Gastroesophageal sphincter (tissue), 3 donors: ENCODE data around the gene TARM1.

Source experiments
- EP300 ChIP-seq: sonication (generic); formaldehyde crosslinking; IDR thresholded peaks from one replicate; pipeline ENCODE4 v1.6.1; 2017; ENCODE audit warnings: antibody characterized with exemption, mild to moderate bottlenecking
- POLR2A ChIP-seq, 2 donors: fragments of 450-650 bp; IDR thresholded peaks; one replicate each; pipeline ENCODE4 v1.6.1; 2017; ENCODE audit warnings: antibody characterized with exemption in 2 of 2, mild to moderate bottlenecking in 2 of 2, moderate library complexity in 1 of 2
- POLR2AphosphoS5 ChIP-seq: sonication (generic); formaldehyde crosslinking; IDR thresholded peaks from one replicate; pipeline ENCODE4 v1.6.1; 2017; ENCODE audit warnings: antibody characterized with exemption
- TF ChIP-seq, protein P1 (sequence below), 4 experiments: fragments of 200-600 bp in 2 of 4; fragments of 450-650 bp in 2 of 4; sonication (generic) in 1 of 4; IDR thresholded peaks; one replicate each; pipeline ENCODE4 v1.5.1; 2017 to 2019; ENCODE audit warnings: antibody characterized with exemption in 4 of 4, mild to moderate bottlenecking in 2 of 4, moderate library complexity in 2 of 4

DNA sequence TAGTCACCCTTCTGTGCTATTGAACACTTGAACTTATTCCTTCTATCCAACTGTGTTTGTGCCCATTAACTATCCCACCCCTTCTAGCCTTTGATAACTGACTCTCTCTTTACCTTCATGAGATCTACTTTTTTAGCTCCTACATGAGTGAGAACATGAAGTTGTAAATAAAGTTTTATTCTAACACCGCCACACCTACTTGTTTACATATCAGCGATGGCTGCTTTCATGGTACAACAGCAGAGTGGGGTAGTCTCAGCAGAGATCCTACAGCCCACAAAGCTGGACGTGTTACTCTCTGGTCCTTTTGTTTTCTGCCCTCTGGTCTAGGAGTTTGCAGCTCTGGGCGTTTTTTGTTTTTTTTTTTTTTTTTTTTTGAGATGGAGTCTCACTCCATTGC, 41.2 kb downstream of the TARM1 start:
- TF ChIP-seq, protein P1, sequence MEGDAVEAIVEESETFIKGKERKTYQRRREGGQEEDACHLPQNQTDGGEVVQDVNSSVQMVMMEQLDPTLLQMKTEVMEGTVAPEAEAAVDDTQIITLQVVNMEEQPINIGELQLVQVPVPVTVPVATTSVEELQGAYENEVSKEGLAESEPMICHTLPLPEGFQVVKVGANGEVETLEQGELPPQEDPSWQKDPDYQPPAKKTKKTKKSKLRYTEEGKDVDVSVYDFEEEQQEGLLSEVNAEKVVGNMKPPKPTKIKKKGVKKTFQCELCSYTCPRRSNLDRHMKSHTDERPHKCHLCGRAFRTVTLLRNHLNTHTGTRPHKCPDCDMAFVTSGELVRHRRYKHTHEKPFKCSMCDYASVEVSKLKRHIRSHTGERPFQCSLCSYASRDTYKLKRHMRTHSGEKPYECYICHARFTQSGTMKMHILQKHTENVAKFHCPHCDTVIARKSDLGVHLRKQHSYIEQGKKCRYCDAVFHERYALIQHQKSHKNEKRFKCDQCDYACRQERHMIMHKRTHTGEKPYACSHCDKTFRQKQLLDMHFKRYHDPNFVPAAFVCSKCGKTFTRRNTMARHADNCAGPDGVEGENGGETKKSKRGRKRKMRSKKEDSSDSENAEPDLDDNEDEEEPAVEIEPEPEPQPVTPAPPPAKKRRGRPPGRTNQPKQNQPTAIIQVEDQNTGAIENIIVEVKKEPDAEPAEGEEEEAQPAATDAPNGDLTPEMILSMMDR (IDR thresholded peaks at IDR 0.05) = no peak
- TF ChIP-seq POLR2A (IDR thresholded peaks at IDR 0.05) (no peak), POLR2AphosphoS5 (no peak), EP300 (no peak)
